MM.1S (cell line): ENCODE results near the gene ABCC11.

ENCODE experiments used
- CTCF ChIP-seq: fragments of 300-600 bp; sonication (generic); IDR thresholded peaks from 2 replicates; pipeline ENCODE4 v1.5.1; 2016; ENCODE audit warnings: antibody characterized with exemption, low read length, mixed read lengths
- EZH2phosphoT487 ChIP-seq: fragments of 300-600 bp; sonication (generic); IDR thresholded peaks from 2 replicates; pipeline ENCODE4 v1.6.1; 2018; ENCODE audit warnings: antibody characterized with exemption, low read length

GRCh38 chr16:48129926-48130325 is 117.4 kb downstream of the ABCC11 start:
- TF ChIP-seq EZH2phosphoT487, result no peak
- no peak for TF ChIP-seq CTCF
